Ishikawa (cell line): ENCODE results near the gene LRRC28.

Experiments used
- EP300 ChIP-seq: IDR thresholded peaks from 2 replicates; pipeline ENCODE4 v1.6.1; 2012; ENCODE audit warnings: borderline replicate concordance
- RAD21 ChIP-seq: IDR thresholded peaks from 2 replicates; pipeline ENCODE4 v1.6.1; 2012; ENCODE audit warnings: low read depth
- TF ChIP-seq, protein P1 (sequence below): IDR thresholded peaks from 2 replicates; pipeline ENCODE4 v1.6.1; 2012

DNA sequence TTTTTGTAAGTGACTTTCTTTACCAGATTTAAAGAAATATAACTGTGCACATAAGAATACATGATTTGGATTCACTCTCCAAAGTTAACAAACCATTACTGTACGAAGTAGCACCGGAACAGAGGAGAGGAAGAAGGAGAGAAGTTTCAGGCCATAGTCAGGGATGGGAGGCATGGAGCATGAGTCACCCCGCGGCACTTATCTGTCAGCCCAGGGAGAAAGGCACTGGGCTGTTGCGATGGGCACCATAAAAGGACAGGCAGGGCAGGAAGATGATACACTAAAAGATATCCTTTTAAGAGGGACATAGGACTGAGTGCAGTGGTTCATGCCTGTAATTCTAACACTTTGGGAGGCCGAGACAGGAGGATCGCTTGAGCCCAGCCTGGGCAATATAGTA is 38.9 kb upstream of the LRRC28 start:
- TF ChIP-seq RAD21 = no peak
- TF ChIP-seq, protein P1, sequence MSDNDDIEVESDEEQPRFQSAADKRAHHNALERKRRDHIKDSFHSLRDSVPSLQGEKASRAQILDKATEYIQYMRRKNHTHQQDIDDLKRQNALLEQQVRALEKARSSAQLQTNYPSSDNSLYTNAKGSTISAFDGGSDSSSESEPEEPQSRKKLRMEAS = no peak
- TF ChIP-seq EP300 = no peak
